Smooth muscle cell (in vitro differentiated cells): ENCODE measurements around the gene TEX51. TPM values are rescaled to one million over a fixed set of nuclear protein-coding genes. Genes with fewer than 3 reads are reported as not detected.

Source experiments
- DNase-seq: peaks from one replicate; lab custom pipeline; 2025; ENCODE audit not compliant: unreplicated experiment; lab: John Stamatoyannopoulos, UW
- H2AFZ ChIP-seq: fragments of 200-600 bp; sonication (generic); 2 replicates; pipeline ENCODE4 v1.6.0; 2016; ENCODE audit warnings: antibody characterized with exemption, low read depth, mild to moderate bottlenecking
- H3F3A ChIP-seq: fragments of 200-600 bp; sonication (generic); 2 replicates; pipeline ENCODE4 v1.6.0; 2017; ENCODE audit warnings: antibody characterized with exemption, low read depth
- H3K27ac ChIP-seq: fragments of 200-600 bp; sonication (generic); 2 replicates; pipeline ENCODE4 v1.5.1; 2016; ENCODE audit warnings: low read depth, mild to moderate bottlenecking
- H3K27me3 ChIP-seq: fragments of 200-600 bp; sonication (generic); 2 replicates; pipeline ENCODE4 v1.6.1; 2016; ENCODE audit warnings: low read depth, mild to moderate bottlenecking
- H3K36me3 ChIP-seq: fragments of 200-600 bp; sonication (generic); 2 replicates; pipeline ENCODE4 v1.5.1; 2016; ENCODE audit warnings: low read depth
- H3K4me1 ChIP-seq: fragments of 200-600 bp; sonication (generic); 2 replicates; pipeline ENCODE4 v1.5.1; 2016; ENCODE audit warnings: low read depth
- H3K4me2 ChIP-seq: fragments of 200-600 bp; sonication (generic); 2 replicates; pipeline ENCODE4 v1.6.0; 2016; ENCODE audit warnings: mild to moderate bottlenecking
- H3K4me3 ChIP-seq: fragments of 200-600 bp; sonication (generic); 2 replicates; pipeline ENCODE4 v1.5.1; 2016; ENCODE audit warnings: mild to moderate bottlenecking
- H3K79me2 ChIP-seq: fragments of 200-600 bp; sonication (generic); 2 replicates; pipeline ENCODE4 v1.6.0; 2016; ENCODE audit warnings: low read depth, mild to moderate bottlenecking
- H3K9ac ChIP-seq: fragments of 200-600 bp; sonication (generic); 2 replicates; pipeline ENCODE4 v1.6.0; 2016; ENCODE audit warnings: low read depth
- H3K9me3 ChIP-seq: fragments of 200-600 bp; sonication (generic); replicated peaks from 2 replicates; pipeline ENCODE4 v1.5.1; 2016; ENCODE audit warnings: low read depth
- H4K20me1 ChIP-seq: fragments of 200-600 bp; sonication (generic); 2 replicates; pipeline ENCODE4 v1.6.0; 2016; ENCODE audit warnings: low read depth
- WGBS: methylation state at CpG from one replicate; pipeline ENCODE4 v1.1.7; 2016; ENCODE audit warnings: low lambda C conversion rate; 5-methylcytosine and 5-hydroxymethylcytosine counted together
- polyA plus RNA-seq: library from polyadenylated mRNA; unstranded; fragments of >200 nt; fragmentation: Nextera tagmentation; extraction: Ambion mirVana; gene quantifications from 2 replicates; pipeline ENCODE4 v1.2.1, GENCODE V29; 2016
- total RNA-seq: library from RNA; depleted of rRNA; stranded (reverse); fragments of >200 nt; gene quantifications from 2 replicates; pipeline ENCODE4 v1.2.3, GENCODE V29; 2014
- TF ChIP-seq, protein P1 (sequence below): fragments of 200-600 bp; sonication (generic); IDR thresholded peaks from 2 replicates; pipeline ENCODE4 v1.5.1; 2017; ENCODE audit warnings: borderline replicate concordance, mild to moderate bottlenecking, antibody characterized with exemption; ENCODE audit not compliant: insufficient read depth, poor library complexity, severe bottlenecking

TEX51 gene
- total and polyA plus RNA-seq, 2 experiments from 2014 or later: not detected

DNA sequence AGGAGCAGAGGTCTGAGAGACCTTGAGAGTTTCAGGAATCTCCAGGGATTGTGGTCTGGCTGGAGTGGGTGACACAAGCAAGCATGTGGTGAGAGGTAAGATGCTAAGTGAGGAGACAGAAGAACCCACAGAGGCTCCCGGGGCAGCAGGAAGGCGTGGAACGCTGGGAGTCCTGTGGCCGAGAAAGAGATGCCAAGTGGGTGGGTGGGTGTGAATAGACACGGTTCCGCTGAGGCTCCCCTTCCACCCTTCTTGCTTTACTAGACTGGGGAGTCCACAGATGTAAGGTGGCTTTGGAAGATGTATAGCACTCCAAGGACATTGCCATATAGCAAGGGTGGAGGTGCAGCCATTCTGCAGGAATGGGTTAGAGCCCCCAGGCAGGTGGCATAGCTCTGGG, 4.2 kb downstream of the TEX51 start:
- Histone ChIP-seq H3K9me3 (no peaks in the 10 kb centered on the region), H3F3A (no peaks in the 10 kb centered on the region), H3K27me3 (no peaks in the 10 kb centered on the region), H3K4me3 (no peak overlapping the region), H3K4me2 (no peak overlapping the region), H3K36me3 (no peaks in the 10 kb centered on the region), H3K9ac (no peak overlapping the region), H3K27ac (no peak overlapping the region), H2AFZ (no peak overlapping the region), H4K20me1 (no peaks in the 10 kb centered on the region), H3K4me1 (no peaks in the 10 kb centered on the region), H3K79me2 (no peaks in the 10 kb centered on the region)
- WGBS: 94% methylated on average over 6 of the region's 6 CpGs
- no peak for DNase-seq
- TF ChIP-seq, protein P1, sequence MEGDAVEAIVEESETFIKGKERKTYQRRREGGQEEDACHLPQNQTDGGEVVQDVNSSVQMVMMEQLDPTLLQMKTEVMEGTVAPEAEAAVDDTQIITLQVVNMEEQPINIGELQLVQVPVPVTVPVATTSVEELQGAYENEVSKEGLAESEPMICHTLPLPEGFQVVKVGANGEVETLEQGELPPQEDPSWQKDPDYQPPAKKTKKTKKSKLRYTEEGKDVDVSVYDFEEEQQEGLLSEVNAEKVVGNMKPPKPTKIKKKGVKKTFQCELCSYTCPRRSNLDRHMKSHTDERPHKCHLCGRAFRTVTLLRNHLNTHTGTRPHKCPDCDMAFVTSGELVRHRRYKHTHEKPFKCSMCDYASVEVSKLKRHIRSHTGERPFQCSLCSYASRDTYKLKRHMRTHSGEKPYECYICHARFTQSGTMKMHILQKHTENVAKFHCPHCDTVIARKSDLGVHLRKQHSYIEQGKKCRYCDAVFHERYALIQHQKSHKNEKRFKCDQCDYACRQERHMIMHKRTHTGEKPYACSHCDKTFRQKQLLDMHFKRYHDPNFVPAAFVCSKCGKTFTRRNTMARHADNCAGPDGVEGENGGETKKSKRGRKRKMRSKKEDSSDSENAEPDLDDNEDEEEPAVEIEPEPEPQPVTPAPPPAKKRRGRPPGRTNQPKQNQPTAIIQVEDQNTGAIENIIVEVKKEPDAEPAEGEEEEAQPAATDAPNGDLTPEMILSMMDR: no peak

DNA sequence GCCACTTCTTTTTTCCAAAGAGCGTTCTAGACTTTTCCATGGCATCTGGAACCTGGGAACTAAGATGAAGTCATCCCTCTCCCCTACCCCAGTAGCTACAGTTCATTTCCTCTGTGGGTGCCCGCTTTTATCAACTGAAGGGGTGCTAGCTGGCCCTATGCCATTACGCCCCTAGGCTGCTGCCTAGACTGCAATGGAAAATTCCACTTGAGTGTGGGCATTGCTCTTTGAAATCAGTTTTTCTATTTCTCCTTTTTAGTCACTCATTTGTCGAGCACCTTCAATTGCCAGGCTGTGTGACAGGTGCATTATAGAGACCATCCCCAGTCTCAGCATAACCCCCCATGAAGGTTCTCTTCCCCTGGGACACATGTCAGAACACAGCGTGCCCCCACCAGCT, 7.3 kb downstream of the TEX51 start:
- Histone ChIP-seq H3K4me2 (no peak overlapping the region), H3K27ac (no peak overlapping the region), H3K4me3 (no peak overlapping the region), H2AFZ (no peak overlapping the region), H4K20me1 (no peaks in the 10 kb centered on the region), H3K36me3 (no peaks in the 10 kb centered on the region), H3K79me2 (no peaks in the 10 kb centered on the region), H3K4me1 (no peaks in the 10 kb centered on the region), H3K27me3 (no peaks in the 10 kb centered on the region), H3F3A (no peaks in the 10 kb centered on the region), H3K9me3 (no peaks in the 10 kb centered on the region), H3K9ac (no peak overlapping the region)
- WGBS: 96% methylated on average over 5 of the region's 5 CpGs
- DNase-seq: no peak
- TF ChIP-seq, protein P1: no peak

DNA sequence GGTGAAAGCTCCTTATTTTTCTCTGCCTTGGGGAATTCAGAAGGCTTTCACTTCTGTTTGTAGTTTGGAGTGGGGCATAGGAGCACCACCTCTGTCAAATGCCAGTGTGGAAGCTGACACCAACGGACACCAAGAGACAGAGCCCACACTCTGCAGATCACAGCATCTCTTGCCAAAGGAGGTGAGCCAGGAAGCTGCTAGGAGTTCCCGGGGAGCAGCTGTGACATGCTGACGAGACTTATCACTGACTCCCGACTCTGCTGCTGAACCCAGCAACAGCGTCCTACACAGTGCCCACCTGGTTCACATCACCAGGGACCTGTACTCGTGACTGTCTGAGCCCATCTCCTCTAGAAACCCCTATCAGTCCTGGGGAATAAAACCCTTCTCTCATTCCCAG, 8.1 kb downstream of the TEX51 start:
- H3K4me2 ChIP-seq: no peak overlapping the region
- H2AFZ ChIP-seq: no peak overlapping the region
- H3K4me3 ChIP-seq: no peak overlapping the region
- no peaks in the 10 kb centered on the region for H3F3A ChIP-seq
- H3K9ac ChIP-seq: no peak overlapping the region
- H3K27me3 ChIP-seq: no peaks in the 10 kb centered on the region
- no peaks in the 10 kb centered on the region for H3K4me1 ChIP-seq
- 88% methylated on average over 6 of the region's 6 CpGs for WGBS
- H3K9me3 ChIP-seq: no peaks in the 10 kb centered on the region
- H4K20me1 ChIP-seq: no peaks in the 10 kb centered on the region
- no peak overlapping the region for H3K27ac ChIP-seq
- no peak for DNase-seq
- no peaks in the 10 kb centered on the region for H3K36me3 ChIP-seq
- TF ChIP-seq, protein P1: no peak
- no peaks in the 10 kb centered on the region for H3K79me2 ChIP-seq

DNA sequence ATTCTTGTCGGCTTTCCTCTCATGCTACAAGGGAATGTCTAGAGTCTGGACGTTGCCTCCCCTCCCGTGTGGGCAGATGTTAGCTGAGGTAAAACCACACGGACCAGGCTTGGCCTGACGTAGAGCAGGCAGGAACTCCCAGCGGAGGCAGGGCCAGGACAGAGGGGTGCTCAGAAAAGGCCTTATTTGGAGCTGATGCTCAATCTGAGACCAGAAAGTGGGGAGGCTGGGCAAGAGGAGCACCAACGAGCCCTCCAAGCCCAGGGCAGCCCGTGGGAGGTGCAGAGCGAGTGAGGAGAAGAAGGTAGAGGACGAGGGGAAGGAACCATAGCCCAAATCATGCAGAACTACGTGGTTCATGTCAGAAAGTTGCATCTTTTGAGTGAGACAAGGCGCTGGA, 9.0 kb downstream of the TEX51 start:
- Histone ChIP-seq H3K9ac (no peak overlapping the region), H3K4me3 (no peak overlapping the region), H2AFZ (no peak overlapping the region), H3K4me2 (no peak overlapping the region), H3K27me3 (no peaks in the 10 kb centered on the region), H3F3A (no peaks in the 10 kb centered on the region), H4K20me1 (no peaks in the 10 kb centered on the region), H3K27ac (no peak overlapping the region), H3K36me3 (no peaks in the 10 kb centered on the region), H3K9me3 (no peaks in the 10 kb centered on the region), H3K79me2 (no peaks in the 10 kb centered on the region), H3K4me1 (no peaks in the 10 kb centered on the region)
- TF ChIP-seq, protein P1: no peak
- WGBS: 85% methylated on average over 12 of the region's 12 CpGs
- DNase-seq: no peak
